HG02642 (cell line): ENCODE data around the gene LGALS16.
"Not testable (repeated sequence)": the region's sequence is repeated elsewhere in the genome, so short reads cannot be mapped to it uniquely, and the experiment has no call there.

Experiments used
- ATAC-seq: cut with Tn5 transposase; IDR thresholded peaks from one replicate; pipeline ENCODE4 v1.9.1; 2021; ENCODE audit warnings: mild to moderate bottlenecking; ENCODE audit not compliant: unreplicated experiment, poor library complexity

The LGALS16 gene

DNA sequence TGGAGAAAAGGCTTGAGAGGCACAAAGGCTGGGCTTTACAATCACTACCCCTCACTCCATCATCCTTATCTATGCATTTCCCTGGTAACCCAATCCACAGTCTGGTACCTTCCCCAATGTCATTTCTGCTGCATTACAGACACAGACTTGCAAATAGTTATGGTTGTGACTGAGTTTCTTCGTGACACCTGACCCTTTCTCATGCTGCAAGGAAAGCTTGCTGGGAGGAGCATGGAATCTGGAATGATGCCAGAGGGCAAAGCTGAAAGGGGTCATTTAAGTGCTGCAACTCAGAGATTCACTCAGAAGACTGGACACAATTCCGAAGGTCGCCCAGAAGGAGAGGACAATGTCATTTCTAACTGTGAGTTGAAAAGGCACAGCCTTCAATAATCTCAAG is at the start of gene LGALS16:
Gene LGALS16 (plus strand): TSS at position 301 of the 400 bp plus-strand sequence. CDS start 49 bp downstream, at position 350.
- no peak for ATAC-seq

DNA sequence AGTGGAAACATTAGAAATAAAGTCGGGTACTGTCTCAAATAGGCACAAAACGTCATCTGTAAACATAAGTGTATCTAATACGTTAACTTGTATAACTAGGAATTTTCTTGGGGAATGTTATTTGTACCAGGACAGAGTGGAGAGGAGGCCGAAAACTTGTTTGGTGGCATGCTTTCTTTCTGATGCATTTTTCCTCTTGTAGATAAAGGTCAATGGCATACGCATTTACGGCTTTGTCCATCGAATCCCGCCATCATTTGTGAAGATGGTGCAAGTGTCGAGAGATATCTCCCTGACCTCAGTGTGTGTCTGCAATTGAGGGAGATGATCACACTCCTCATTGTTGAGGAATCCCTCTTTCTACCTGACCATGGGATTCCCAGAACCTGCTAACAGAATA is 48.7 kb upstream of the LGALS16 start:
- ATAC-seq: no peak

DNA sequence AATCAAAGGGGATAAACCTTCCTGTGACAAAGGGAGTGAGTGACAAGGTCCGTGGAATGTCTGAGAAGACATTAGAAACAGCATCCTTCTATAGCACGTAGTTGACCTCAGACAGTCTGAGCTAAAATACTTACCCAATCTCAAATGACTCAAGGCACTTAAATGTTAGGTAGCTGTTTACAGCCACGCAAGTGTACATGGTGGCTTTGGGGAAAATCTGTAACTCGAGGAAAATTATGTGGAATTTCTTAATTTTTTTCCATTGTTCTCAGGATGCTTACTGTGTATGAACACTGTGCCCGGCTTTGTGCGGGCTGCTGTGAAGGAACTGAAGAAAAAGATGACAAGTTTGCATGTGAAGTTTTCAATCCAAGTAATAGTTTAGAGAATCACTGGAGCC is 48.2 kb upstream of the LGALS16 start:
- ATAC-seq: no peak

DNA sequence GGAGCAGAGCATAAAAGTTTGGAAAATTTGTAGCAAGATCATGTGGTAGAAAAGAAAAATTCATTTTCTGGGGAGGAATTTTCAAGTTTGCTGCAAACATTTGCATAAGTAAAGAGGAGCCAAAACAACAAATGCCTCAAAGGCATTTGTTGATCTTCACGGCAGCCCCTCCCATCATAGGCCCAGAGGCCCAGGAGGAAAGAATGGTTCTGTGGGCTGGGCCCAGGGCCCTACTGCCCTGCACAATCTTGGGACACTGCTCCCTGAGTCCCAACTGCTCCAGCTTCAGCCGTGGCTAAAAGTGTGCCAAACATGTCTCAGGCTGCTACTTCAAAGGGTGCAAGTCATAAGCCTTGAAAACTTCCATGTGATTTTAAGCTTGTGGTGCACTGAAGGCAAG is 42.1 kb upstream of the LGALS16 start:
- ATAC-seq: no peak

GRCh38 chr19:39617745-39618144 is 38.0 kb upstream of the LGALS16 start:
- no peak for ATAC-seq

- ATAC-seq: no peak
These were observed 31.8 kb upstream of the LGALS16 start for GRCh38 chr19:39623946-39624345.

GRCh38 chr19:39627631-39628030 is 28.1 kb upstream of the LGALS16 start:
- ATAC-seq: not testable (repeated sequence)

DNA sequence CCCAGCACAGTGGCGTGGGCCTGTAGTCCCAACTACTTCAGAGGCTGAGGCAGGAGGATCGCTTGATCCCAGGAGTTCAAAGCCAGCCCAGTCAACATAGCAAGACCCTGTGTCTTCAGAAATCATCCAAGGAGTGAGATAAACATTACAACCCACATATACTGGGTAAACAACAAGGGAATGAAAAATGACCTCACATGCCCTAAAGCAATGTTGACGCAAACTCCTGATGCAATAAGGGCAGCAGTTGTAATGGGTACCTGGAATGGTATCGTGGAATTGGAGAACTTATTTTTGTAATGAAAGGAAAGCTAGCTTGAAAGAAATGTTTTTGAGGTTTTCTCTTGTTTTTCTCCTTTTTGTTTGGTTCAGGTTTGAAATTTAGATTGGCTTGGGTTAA is 24.5 kb upstream of the LGALS16 start:
- no peak for ATAC-seq

GRCh38 chr19:39631626-39632025 is 24.1 kb upstream of the LGALS16 start:
- no peak for ATAC-seq

GRCh38 chr19:39637891-39638290 is 17.8 kb upstream of the LGALS16 start:
- ATAC-seq: no peak

GRCh38 chr19:39641773-39642172 is 13.9 kb upstream of the LGALS16 start:
- no peak for ATAC-seq

- no peak for ATAC-seq
These were observed 12.1 kb upstream of the LGALS16 start for GRCh38 chr19:39643591-39643990.

- ATAC-seq: no peak
These were observed 9.8 kb upstream of the LGALS16 start for GRCh38 chr19:39645800-39646411.

DNA sequence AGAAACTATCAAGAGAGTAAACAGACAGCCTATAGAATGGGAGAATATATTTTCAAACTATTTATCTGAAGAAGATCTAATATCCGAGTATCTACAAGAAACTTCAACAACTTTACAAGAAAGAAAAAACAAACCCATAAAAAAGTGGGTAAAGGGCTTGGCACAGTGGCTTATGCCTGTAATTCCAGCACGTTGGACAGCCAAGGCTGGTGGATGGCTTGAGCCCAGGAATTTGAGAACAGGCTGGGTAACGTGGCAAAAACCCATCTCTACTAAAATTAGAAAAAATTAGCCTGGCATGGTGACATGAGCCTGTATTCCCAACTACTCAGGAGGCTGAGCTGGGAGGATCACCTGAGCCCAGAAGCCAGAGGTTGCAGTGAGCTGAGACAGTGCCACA is 7.8 kb upstream of the LGALS16 start:
- ATAC-seq: no peak

GRCh38 chr19:39659791-39660190 is 4.1 kb downstream of the LGALS16 start:
- no peak for ATAC-seq

DNA sequence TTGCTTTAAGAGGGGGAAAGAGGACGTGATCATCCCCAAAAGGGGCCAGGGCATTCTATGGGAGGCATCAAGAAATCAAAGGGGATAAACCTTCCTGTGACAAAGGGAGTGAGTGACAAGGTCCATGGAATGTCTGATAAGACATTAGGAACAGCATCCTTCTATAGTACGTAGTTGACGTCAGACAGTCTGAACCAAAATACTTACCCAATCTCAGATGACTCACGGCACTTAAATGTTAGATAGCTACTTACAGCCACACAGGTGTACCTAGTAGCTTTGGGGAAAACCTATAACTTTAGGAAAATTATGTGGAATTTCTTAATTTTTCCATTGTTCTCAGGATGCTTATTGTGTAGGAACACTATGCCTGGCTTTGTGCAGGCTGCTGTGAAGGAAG is 4.9 kb downstream of the LGALS16 start:
- no peak for ATAC-seq

DNA sequence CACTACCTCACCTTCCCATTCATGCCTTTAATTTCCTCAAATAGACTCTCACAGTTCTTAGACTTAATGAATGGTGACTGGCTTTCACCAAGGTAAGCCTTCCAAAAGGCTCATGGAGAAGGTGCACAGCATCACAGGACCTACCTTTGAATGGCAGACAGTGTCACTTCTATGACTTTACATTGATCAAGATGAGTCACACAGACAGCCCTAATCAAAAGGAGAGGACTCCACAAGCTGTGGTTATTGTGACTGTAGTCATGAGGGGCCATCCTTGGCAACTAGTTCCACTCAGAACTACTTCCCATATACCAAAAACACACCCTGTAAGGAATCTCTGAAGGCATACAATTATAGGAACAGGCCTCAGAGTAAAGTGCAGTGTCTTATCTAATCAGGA is 5.9 kb downstream of the LGALS16 start:
- no peak for ATAC-seq

- ATAC-seq: not testable (repeated sequence)
These were observed 14.1 kb downstream of the LGALS16 start for GRCh38 chr19:39669860-39670259.

DNA sequence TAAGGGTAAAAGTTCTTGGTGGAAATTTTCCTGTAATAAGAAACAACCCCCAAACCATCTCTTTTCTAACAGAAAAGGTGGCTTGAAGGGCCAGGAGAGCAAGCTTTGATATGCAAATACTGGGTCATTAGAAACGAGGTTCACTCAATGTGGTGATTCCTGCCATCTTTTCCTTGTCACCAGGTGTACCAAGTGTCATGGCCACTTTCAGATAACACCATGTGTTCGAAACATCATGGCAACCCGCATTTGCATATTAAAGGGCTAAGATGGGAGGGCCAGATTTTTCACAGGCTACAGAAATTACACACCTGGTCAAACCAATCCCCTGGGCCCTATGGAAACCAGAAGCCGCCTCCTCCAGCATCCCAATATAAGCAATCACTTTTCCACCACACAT is 15.3 kb downstream of the LGALS16 start:
- no peak for ATAC-seq

GRCh38 chr19:39671739-39672363 is 16.1 kb downstream of the LGALS16 start:
- no peak for ATAC-seq

GRCh38 chr19:39672473-39672872 is 16.8 kb downstream of the LGALS16 start:
- no peak for ATAC-seq

DNA sequence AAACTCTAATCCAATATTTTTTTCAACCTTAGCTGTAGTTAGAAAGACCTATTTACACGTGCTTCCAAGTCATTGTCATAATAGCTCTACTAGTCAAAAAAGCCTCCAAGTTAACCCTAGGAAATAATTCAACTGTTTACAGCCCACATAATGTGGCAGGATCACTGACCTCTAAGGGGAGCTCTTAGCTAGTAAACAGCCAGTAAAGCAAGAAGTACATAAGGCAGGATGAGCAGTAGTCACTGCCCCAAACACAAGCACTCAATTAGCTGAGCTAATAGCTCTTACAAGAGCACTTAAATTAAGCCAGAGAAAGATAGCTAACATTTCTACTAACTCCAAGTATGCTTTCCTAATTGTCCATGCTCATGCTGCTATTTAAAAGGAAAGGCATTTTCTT is 18.1 kb downstream of the LGALS16 start:
- ATAC-seq: not testable (repeated sequence)
